GM12878 (cell line): ENCODE results near the gene TLL2. TPM values are rescaled to one million over a fixed set of nuclear protein-coding genes. Genes with fewer than 3 reads are reported as not detected.

ENCODE experiments used
- ATF7 ChIP-seq: fragments of 450-650 bp; IDR thresholded peaks from 2 replicates; pipeline ENCODE4 v1.6.1; 2016; ENCODE audit warnings: low read depth, mild to moderate bottlenecking
- BHLHE40 ChIP-seq, 2 experiments: fragments of 450-650 bp in 1 of 2; IDR thresholded peaks; 2 replicates each; pipeline ENCODE4 v1.6.1; 2011 to 2017; ENCODE audit warnings: low read depth in 2 of 2, borderline replicate concordance in 1 of 2, improper control_type of control experiment in 1 of 2, low read length in 1 of 2, mild to moderate bottlenecking in 1 of 2
- BRCA1 ChIP-seq: IDR thresholded peaks from 2 replicates; pipeline ENCODE4 v1.6.1; 2011; ENCODE audit warnings: low read depth, low read length, improper control_type of control experiment
- CHD4 ChIP-seq: fragments of 200-600 bp; sonication (generic); IDR thresholded peaks from 2 replicates; pipeline ENCODE4 v1.6.1; 2016; ENCODE audit warnings: mild to moderate bottlenecking
- CTCF ChIP-seq, 3 experiments: IDR thresholded peaks in 2 of 3; conservative IDR thresholded peaks in 1 of 3; 2 replicates each; pipeline ENCODE4 v1.5.1; 2011; ENCODE audit warnings: low read depth in 3 of 3, low read length in 3 of 3, mild to moderate bottlenecking in 3 of 3, control low read depth in 2 of 3, moderate library complexity in 2 of 3, inconsistent platforms in 1 of 3, mixed read lengths in 1 of 3; ENCODE audit not compliant: control insufficient read depth in 2 of 3, insufficient read depth in 1 of 3; ENCODE audit errors: extremely low read depth in 1 of 3
- E2F4 ChIP-seq: IDR thresholded peaks from 2 replicates; pipeline ENCODE4 v1.6.1; 2012; ENCODE audit warnings: low read depth, low read length, improper control_type of control experiment
- E4F1 ChIP-seq: fragments of 450-650 bp; IDR thresholded peaks from 2 replicates; pipeline ENCODE4 v1.6.1; 2018; ENCODE audit warnings: borderline replicate concordance, mild to moderate bottlenecking; ENCODE audit not compliant: partially characterized antibody
- ELK1 ChIP-seq: IDR thresholded peaks from 2 replicates; pipeline ENCODE4 v1.6.1; 2012; ENCODE audit warnings: low read depth, low read length, improper control_type of control experiment
- ESRRA ChIP-seq: IDR thresholded peaks from 2 replicates; pipeline ENCODE4 v1.6.1; 2012; ENCODE audit warnings: mild to moderate bottlenecking, low read length, improper control_type of control experiment
- FOXM1 ChIP-seq: IDR thresholded peaks from 2 replicates; pipeline ENCODE4 v1.6.1; 2012; ENCODE audit warnings: low read depth, mild to moderate bottlenecking, inconsistent platforms, low read length, moderate library complexity
- GATAD2B ChIP-seq: fragments of 450-650 bp; conservative IDR thresholded peaks from 2 replicates; pipeline ENCODE4 v1.6.1; 2017; ENCODE audit warnings: low read depth, mild to moderate bottlenecking, moderate library complexity
- MXI1 ChIP-seq: fragments of 150-350 bp; IDR thresholded peaks from 2 replicates; pipeline ENCODE4 v1.6.1; 2011; ENCODE audit warnings: low read depth, mild to moderate bottlenecking, inconsistent platforms, low read length, improper control_type of control experiment
- NFIC ChIP-seq: IDR thresholded peaks from 2 replicates; pipeline ENCODE4 v1.6.1; 2012; ENCODE audit warnings: low read depth, mild to moderate bottlenecking, inconsistent platforms, low read length, moderate library complexity
- NR2C1 ChIP-seq: fragments of 450-650 bp; IDR thresholded peaks from 2 replicates; pipeline ENCODE4 v1.6.1; 2017; ENCODE audit warnings: antibody characterized with exemption, mild to moderate bottlenecking, moderate library complexity
- NR2C2 ChIP-seq: IDR thresholded peaks from 2 replicates; pipeline ENCODE4 v1.6.1; 2011; ENCODE audit warnings: borderline replicate concordance, low read depth; ENCODE audit not compliant: control insufficient read depth, insufficient read length
- PAX5 ChIP-seq: IDR thresholded peaks from 2 replicates; pipeline ENCODE4 v1.6.1; 2011; ENCODE audit warnings: low read depth, low read length, borderline replicate concordance
- PAX8 ChIP-seq: fragments of 450-650 bp; IDR thresholded peaks from 2 replicates; pipeline ENCODE4 v1.6.1; 2017; ENCODE audit warnings: mild to moderate bottlenecking, moderate library complexity
- POLR2AphosphoS5 ChIP-seq: IDR thresholded peaks from 2 replicates; pipeline ENCODE4 v1.6.1; 2011; ENCODE audit warnings: mild to moderate bottlenecking, low read length, inconsistent platforms
- POU2F2 ChIP-seq: IDR thresholded peaks from 3 replicates; pipeline ENCODE4 v1.6.1; 2011; ENCODE audit warnings: low read depth, mild to moderate bottlenecking, low read length, borderline replicate concordance
- polyA plus RNA-seq, 11 experiments: library from polyadenylated mRNA; depleted of rRNA in 4 of 11; unstranded in 6 of 11; stranded (reverse) in 5 of 11; fragments of >200 nt; fragmentation: Nextera tagmentation in 4 of 11; fragmentation: Illumina TruSeq in 1 of 11; extraction: Ambion mirVana in 4 of 11; extraction: Trizol in 1 of 11; gene quantifications; 1 replicate in 1 of 11; 2 replicates in 10 of 11; pipeline versions ENCODE4 v1.2.1 to v1.2.3, GENCODE V29; 2011 to 2016; ENCODE audit warnings: inconsistent platforms in 2 of 11, missing spikeins in 2 of 11, low read depth in 1 of 11
- total RNA-seq, 4 experiments: library from RNA; depleted of rRNA in 3 of 4; stranded (reverse); fragments of >200 nt in 3 of 4; fragmentation: Illumina TruSeq in 1 of 4; extraction: Trizol in 1 of 4; gene quantifications; 2 replicates each; pipeline versions ENCODE4 v1.2.1 to v1.2.3, GENCODE V29; 2013 to 2021
- TF ChIP-seq, protein P1 (sequence below): IDR thresholded peaks from 2 replicates; pipeline ENCODE4 v1.6.1; 2011; ENCODE audit warnings: mild to moderate bottlenecking, low read depth, low read length, moderate library complexity; ENCODE audit not compliant: insufficient replicate concordance

Gene TLL2
- total and polyA plus RNA-seq, 10 of the 15 experiments (the other 5 are each of a cell fraction or from before 2014, with no cell fraction given), result 0.02 to 2.1 (median 0.52) TPM

GRCh38 chr10:96374985-96375830 lies 138.5 kb downstream of the TLL2 start (continued):
- peak; percentile 98 to 100 (median 99) for TF ChIP-seq CTCF (IDR thresholded peaks at IDR 0.05 in 2 of 3, conservative IDR thresholded peaks at IDR 0.05 in 1 of 3; ENCODE audit: control insufficient read depth in 2 of 3, extremely low read depth in 1 of 3, insufficient read depth in 1 of 3, low read depth in 3 of 3, low read length in 3 of 3)
- no peak for TF ChIP-seq E2F4
- TF ChIP-seq CHD4, result no peak
- peak; percentile 35; the same call in 1 of the 2 replicates for TF ChIP-seq GATAD2B
- TF ChIP-seq, protein P1, sequence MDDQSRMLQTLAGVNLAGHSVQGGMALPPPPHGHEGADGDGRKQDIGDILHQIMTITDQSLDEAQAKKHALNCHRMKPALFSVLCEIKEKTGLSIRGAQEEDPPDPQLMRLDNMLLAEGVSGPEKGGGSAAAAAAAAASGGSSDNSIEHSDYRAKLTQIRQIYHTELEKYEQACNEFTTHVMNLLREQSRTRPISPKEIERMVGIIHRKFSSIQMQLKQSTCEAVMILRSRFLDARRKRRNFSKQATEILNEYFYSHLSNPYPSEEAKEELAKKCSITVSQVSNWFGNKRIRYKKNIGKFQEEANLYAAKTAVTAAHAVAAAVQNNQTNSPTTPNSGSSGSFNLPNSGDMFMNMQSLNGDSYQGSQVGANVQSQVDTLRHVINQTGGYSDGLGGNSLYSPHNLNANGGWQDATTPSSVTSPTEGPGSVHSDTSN, result no peak
- TF ChIP-seq NFIC, result no peak
- TF ChIP-seq PAX8, result no peak
- peak in 1 of 2 experiments; percentile 61; a peak in 1 of 4 replicates for TF ChIP-seq BHLHE40 (IDR thresholded peaks at IDR 0.05; ENCODE audit: borderline replicate concordance in 1 of 2, low read depth in 2 of 2, low read length in 1 of 2)
- TF ChIP-seq E4F1, result no peak
- TF ChIP-seq ATF7, result no peak
- TF ChIP-seq MXI1, result 0 out of 2 replicates have a peak, but pooled peaks have one; percentile 20
- TF ChIP-seq NR2C1, result no peak
- no peak for TF ChIP-seq FOXM1
- TF ChIP-seq NR2C2, result no peak
- TF ChIP-seq BRCA1, result no peak
- TF ChIP-seq ELK1, result no peak
- TF ChIP-seq PAX5, result no peak
- TF ChIP-seq POLR2AphosphoS5, result no peak
- TF ChIP-seq POU2F2, result no peak
- no peak for TF ChIP-seq ESRRA
